ENCODE measurements around the gene CNTNAP4.

CNTNAP4 gene

GRCh38 chr16:76303637-76304314 is 26.6 kb downstream of the CNTNAP4 start:
- no peak for DNase-seq (ENCODE audit: low spot score)

- DNase-seq (ENCODE audit: low spot score): no peak
Measured at GRCh38 chr16:76309639-76310335, 32.6 kb downstream of the CNTNAP4 start.

DNA sequence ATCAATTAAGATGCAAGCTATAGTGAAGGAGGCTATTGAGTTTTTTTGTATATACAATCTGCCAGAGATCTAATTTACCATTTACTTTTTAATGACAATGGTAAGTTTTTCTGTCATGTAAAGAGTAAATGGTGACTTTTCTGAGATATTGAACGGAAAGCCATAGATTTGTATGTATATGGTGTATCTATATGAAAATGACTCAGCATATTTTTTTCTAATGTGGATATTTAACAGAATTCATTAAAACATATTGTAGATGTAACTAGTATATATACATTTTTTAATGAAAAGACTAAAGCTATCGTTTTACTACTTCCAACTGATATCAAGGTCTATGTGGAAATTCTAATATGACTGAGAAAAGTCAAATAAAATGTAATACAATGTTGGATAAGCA is 34.1 kb downstream of the CNTNAP4 start:
- no peak for DNase-seq (ENCODE audit: low spot score)

DNA sequence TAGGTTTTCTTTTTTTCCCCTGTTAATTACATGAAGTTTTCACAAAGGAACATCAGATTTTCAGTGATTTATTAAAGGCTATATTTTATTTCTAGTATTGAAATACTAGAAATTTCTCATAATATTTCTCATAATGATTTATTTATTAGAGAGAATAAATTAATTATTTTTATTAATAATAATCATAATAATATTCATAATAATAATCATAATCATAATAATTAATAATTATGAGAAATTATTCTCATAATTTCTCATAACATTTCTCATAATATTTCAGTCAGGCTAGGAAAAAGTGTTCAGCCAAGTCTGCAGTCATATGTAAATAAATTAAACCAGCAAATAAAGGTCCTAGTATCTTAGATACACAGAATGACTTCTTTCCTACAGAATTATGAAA is 41.4 kb downstream of the CNTNAP4 start:
- no peak for DNase-seq (ENCODE audit: low spot score)

DNA sequence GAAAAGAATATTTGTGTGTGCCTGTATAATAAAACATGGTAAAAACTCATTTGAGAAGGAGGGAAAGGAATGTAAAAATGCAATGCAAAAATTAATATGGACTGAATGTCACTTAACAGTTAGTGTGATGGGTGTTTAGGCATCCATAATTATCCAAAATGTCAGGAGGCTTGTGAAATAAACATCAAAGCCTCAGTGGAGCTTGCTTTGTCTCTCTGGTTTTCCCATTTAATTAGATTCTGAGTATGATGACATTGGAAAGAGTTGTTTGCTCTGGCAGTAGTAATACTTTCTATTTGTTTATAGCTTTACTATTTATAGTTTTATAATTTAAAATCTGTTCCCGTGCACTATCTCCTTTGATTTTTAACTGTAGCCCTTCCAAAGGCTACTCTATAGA is 51.9 kb downstream of the CNTNAP4 start:
- no peak for DNase-seq (ENCODE audit: low spot score)

DNA sequence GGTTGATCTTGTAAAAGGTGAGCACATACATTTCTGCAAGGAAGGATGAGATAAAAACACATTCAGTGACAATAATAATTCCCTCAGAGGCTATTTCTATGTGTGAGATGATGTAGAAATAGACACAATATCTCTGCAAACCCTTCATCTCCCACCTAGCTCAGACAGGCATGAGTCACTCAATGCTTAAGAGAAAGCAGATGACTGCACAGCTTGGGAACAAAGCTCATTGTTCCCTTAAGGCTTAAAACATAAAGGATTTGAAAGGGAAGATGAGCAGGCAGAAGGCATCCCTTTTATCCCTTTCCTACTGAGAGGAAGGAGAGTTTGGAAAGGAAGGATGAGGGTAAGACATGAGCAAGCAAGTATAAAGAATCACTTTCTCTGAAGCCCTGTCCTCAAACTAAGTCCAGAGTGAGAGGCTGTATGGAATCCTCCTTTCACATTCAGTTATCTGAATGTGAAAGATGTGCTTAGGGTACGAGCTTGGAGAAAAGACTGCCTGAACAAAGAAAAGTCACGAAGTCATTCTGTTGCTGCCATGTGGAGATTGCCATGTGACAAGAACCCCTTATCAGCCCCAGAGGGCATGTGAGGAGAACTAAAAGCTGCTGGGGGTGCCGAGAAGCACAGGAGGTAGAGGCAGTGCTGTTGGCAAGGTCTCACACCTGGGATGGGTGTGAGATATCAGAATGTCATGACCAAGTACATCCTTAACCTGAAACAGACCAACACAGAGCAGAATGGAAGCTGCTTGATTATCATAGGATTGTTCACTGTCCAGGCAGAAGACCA is 58.2 kb downstream of the CNTNAP4 start:
- DNase-seq (ENCODE audit: low spot score): no peak

DNA sequence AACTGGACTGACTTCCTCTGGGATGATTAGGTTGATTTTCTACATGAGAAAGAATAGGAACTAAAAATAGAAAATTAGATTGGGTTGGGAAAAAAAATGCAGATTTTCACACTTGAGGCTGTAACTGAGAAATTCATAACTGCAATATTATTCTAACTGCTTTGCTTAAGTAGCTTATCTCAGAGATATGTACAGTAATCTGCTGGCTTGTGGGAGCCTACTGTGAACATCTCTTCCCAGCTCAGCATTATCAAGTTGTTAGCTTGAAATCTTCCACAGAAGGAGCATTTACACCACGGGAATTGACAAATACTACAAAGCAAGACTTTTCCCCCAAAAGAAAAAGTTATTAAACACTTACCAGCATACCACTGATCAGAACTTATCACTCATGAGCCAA is 58.9 kb downstream of the CNTNAP4 start:
- no peak for DNase-seq (ENCODE audit: low spot score)

DNA sequence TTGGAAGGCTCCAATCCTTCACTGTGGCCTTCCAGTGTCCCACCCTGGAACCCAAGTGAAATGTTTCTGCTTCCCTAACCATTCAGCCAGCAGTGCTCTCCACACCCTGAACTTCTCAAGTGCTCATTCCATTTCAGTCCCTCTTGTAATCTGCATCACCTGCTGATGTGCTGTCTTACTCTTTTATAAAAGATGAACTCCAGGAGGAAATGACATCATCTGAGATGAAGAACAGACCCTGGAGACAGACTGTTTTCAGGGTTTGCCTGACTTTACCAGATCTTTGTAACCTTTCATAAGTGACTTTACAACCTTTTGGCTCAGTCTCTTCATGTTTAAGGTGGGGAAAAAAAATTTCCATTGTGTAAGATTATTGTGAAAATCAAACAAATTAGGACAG is 61.3 kb downstream of the CNTNAP4 start:
- peak; percentile 68 for DNase-seq (ENCODE audit: low spot score)

DNA sequence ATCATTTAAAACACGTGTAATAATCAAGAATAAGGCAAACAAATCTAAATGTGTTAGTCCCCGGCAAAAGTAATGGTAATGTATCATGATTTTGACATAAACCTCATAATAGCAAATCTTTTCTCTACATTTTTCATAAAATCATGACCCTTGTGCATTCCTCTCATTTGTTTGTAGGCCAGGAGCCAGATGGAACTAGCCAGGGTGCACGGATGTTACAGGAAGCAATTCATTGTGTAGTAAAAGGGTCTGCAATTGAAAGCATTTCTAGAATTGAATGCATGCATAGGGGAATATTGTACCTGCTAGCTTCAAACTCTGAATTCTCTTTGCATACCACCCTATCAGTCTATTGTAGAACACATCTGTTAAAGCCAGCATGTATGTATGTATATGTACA is 66.6 kb downstream of the CNTNAP4 start:
- DNase-seq (ENCODE audit: low spot score): no peak

- peak; percentile 49 for DNase-seq (ENCODE audit: low spot score)
Measured at GRCh38 chr16:76345163-76345661, 68.0 kb downstream of the CNTNAP4 start.

GRCh38 chr16:76346210-76346609 is 69.0 kb downstream of the CNTNAP4 start:
- DNase-seq (ENCODE audit: low spot score): no peak

DNA sequence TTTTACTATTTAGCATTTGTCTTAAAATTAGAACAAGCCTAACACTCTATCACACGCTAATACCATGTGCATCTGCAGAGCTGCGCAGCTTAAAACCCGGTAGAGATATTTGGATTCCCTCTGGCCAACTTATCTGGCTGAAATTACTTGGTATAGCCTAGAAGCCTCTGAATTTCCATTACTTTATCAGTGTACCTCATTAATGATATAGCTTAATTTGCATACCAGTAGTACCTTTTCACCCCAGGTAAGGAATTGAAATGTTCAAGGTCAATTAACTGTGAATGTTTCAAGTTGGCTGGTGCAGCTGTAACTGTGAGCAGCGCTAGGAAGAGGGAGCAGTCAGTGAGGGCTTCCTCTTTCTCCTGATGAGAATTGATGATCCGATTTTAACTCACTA is 74.2 kb downstream of the CNTNAP4 start:
- no peak for DNase-seq (ENCODE audit: low spot score)

- no peak for DNase-seq (ENCODE audit: low spot score)
Measured at GRCh38 chr16:76360404-76360803, 83.2 kb downstream of the CNTNAP4 start.

GRCh38 chr16:76370344-76370743 is 93.1 kb downstream of the CNTNAP4 start:
- DNase-seq (ENCODE audit: low spot score): no peak

- DNase-seq (ENCODE audit: low spot score): no peak
Measured at GRCh38 chr16:76371441-76371840, 94.2 kb downstream of the CNTNAP4 start.

DNA sequence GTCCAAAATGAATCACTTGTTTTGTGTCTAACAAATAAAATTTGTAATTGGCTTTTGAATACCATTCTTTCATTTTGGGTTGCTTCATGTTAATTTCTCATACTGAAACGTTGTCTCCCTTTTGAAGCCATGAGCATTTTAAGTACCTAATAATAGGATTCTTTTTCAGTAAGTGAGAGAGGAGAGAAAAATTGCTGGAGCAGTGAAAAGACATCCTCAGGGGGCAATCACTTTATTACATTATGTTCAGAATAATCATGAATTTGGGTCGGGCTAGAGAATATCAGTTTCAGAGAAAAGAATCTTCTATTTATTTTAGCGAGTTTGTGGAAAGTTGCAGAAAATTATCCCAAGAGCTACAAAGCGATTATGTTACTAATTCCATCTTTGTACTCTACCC is 96.8 kb downstream of the CNTNAP4 start:
- no peak for DNase-seq (ENCODE audit: low spot score)

- DNase-seq (ENCODE audit: low spot score): no peak
Measured at GRCh38 chr16:76376988-76377387, 99.8 kb downstream of the CNTNAP4 start.

GRCh38 chr16:76378020-76378419 is 100.8 kb downstream of the CNTNAP4 start:
- DNase-seq (ENCODE audit: low spot score): no peak

DNA sequence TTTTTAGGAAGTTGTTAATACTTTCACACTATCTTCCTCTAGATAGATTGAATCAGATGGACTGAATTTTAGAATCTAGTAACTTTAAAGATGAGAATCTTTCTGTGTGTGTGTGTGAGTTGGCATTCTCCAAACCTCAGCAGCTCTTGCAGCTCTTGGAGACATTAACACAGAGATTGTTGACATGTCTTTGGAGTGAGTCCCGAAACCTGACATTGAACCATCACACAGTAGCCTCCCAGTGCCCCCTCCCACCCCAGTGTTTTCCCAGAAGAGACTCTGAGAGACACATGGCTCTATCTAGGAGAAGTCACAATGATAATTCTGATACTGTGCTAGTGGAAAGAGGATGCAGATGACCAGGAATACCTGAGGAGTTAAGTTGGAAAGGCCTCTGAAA is 103.9 kb downstream of the CNTNAP4 start:
- DNase-seq (ENCODE audit: low spot score): no peak

- DNase-seq (ENCODE audit: low spot score): no peak
Measured at GRCh38 chr16:76385601-76386230, 108.5 kb downstream of the CNTNAP4 start.

- DNase-seq (ENCODE audit: low spot score): no peak
Measured at GRCh38 chr16:76386784-76387183, 109.6 kb downstream of the CNTNAP4 start.

GRCh38 chr16:76387994-76388393 is 110.8 kb downstream of the CNTNAP4 start:
- no peak for DNase-seq (ENCODE audit: low spot score)
